Panc1 (cell line): ENCODE results near the gene UTS2R. TPM values are rescaled to one million over a fixed set of nuclear protein-coding genes. Genes with fewer than 3 reads are reported as not detected.

ENCODE experiments used
- ATAC-seq: fragments of 200-7000 bp; cut with Tn5 transposase; 2 replicates; pipeline ENCODE4 v1.9.1; 2020; ENCODE audit warnings: mild to moderate bottlenecking, moderate library complexity
- BruUV-seq: library from RNA; stranded (reverse); fragments of 400-500 nt; replicated peaks from 2 replicates; lab custom pipeline; 2021; lab: Mats Ljungman, UMichigan
- CTCF ChIA-PET: fragments of 300-600 bp; sonication (Branson Sonifier 250); formaldehyde crosslinking; loops from one replicate; lab custom pipeline; 2022; ENCODE audit warnings: antibody characterized with exemption; lab: Charles Lee
- POLR2A ChIA-PET: fragments of 300-600 bp; sonication (Branson Sonifier 250); formaldehyde crosslinking; loops from one replicate; lab custom pipeline; 2022; ENCODE audit warnings: antibody characterized with exemption; lab: Charles Lee
- DNase-seq: peaks from one replicate; pipeline ENCODE4 v3.0.0-alpha.2; 2010; ENCODE audit warnings: low read depth, low spot score
- H3K27ac ChIP-seq: 2 replicates; pipeline ENCODE4 v1.5.1; 2011; ENCODE audit warnings: mild to moderate bottlenecking, low read length, inconsistent platforms
- H3K27me3 ChIP-seq: fragments of 200-500 bp; sonication (Bioruptor generic); 2 replicates; pipeline ENCODE4 v1.6.0; 2014; ENCODE audit warnings: low read length, inconsistent platforms; ENCODE audit not compliant: control insufficient read depth, insufficient read depth
- H3K36me3 ChIP-seq: fragments of 200-500 bp; sonication (Bioruptor generic); 2 replicates; pipeline ENCODE4 v1.5.1; 2014; ENCODE audit warnings: inconsistent platforms, mild to moderate bottlenecking, low read length, moderate library complexity; ENCODE audit not compliant: control insufficient read depth, insufficient read depth
- H3K4me1 ChIP-seq: 2 replicates; pipeline ENCODE4 v1.5.1; 2011; ENCODE audit warnings: inconsistent platforms, mild to moderate bottlenecking, low read length, moderate library complexity; ENCODE audit not compliant: control insufficient read depth, insufficient read depth
- H3K4me3 ChIP-seq, 2 experiments: 2 replicates each; pipeline ENCODE4 v1.5.1; 2011 to 2012; ENCODE audit warnings: low read depth in 2 of 2, low read length in 2 of 2, mild to moderate bottlenecking in 2 of 2, inconsistent platforms in 1 of 2, moderate library complexity in 1 of 2
- H3K9me3 ChIP-seq: fragments of 200-500 bp; sonication (Bioruptor generic); 2 replicates; pipeline ENCODE4 v1.5.1; 2014; ENCODE audit warnings: low read depth, mild to moderate bottlenecking, inconsistent platforms, low read length, moderate library complexity; ENCODE audit not compliant: control insufficient read depth, insufficient read depth
- POLR2AphosphoS5 ChIP-seq: IDR thresholded peaks from 2 replicates; pipeline ENCODE4 v1.6.1; 2012; ENCODE audit warnings: mild to moderate bottlenecking, low read depth, low read length, moderate library complexity
- SIN3A ChIP-seq: IDR thresholded peaks from 2 replicates; pipeline ENCODE4 v1.6.1; 2012; ENCODE audit warnings: low read depth, mild to moderate bottlenecking, low read length, moderate library complexity, borderline replicate concordance; ENCODE audit not compliant: insufficient read depth
- TCF7L2 ChIP-seq: IDR thresholded peaks from 2 replicates; pipeline ENCODE4 v1.6.1; 2011; ENCODE audit warnings: mild to moderate bottlenecking, low read depth, low read length, inconsistent platforms
- in situ Hi-C: cut with HindIII; loops from 2 replicates; pipeline ENCODE4 v1.10.0; 2016; ENCODE audit warnings: low sequenced_read_pairs, low pct_unique_long_range_greater_than_20kb
- intact Hi-C: fragments of 100-400 bp; cut with micrococcal nuclease; formaldehyde crosslinking; loops from one replicate; pipeline ENCODE4 v1.10.0; 2022; ENCODE audit not compliant: unreplicated experiment
- total RNA-seq: library from RNA; stranded (reverse); gene quantifications from one replicate; pipeline ENCODE4 v1.2.1, GENCODE V29; 2021; ENCODE audit not compliant: unreplicated experiment
- TF ChIP-seq, protein P1 (sequence below): fragments of 450-650 bp; IDR thresholded peaks from 2 replicates; pipeline ENCODE4 v1.5.1; 2017; ENCODE audit warnings: mild to moderate bottlenecking
- TF ChIP-seq, protein P2 (sequence below), 2 experiments: IDR thresholded peaks; 2 replicates each; pipeline ENCODE4 v1.6.1; 2011 to 2012; ENCODE audit warnings: low read depth in 2 of 2, control low read depth in 1 of 2, low read length in 1 of 2, mild to moderate bottlenecking in 1 of 2, moderate library complexity in 1 of 2; ENCODE audit not compliant: insufficient read depth in 1 of 2

Gene UTS2R
- total RNA-seq, 1 experiment from 2014 or later, result 0.39 TPM

DNA sequence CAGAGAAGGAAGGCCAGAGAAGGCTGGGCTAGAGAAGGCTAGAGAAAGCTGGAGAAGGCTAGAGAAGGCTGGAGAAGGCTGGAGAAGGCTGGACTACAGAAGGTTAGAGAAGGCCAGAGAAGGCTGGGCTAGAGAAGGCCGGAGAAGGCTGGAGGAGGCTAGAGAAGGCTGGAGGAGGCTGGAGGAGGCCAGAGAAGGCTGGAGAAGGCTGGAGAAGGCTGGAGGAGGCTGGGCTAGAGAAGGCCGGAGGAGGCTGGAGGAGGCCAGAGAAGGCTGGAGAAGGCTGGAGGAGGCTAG, 53.2 kb downstream of the UTS2R start:
- ChIA-PET CTCF (no interaction called here), POLR2A (no interaction called here)
- in situ Hi-C loops, result no loop called here
- ATAC-seq, result no peak
- no peaks in the 10 kb centered on the region for H3K9me3 ChIP-seq
- no TSS peak for BruUV-seq
- no peak overlapping the region for H3K27ac ChIP-seq
- H3K4me1 ChIP-seq, result peaks cover under 1% of the 10 kb centered on the region; the same call in 1 of the 2 replicates
- H3K4me3 ChIP-seq, result no peak overlapping the region
- H3K36me3 ChIP-seq, result no peaks in the 10 kb centered on the region; the same call in 1 of the 2 replicates
- no peak for DNase-seq
- TF ChIP-seq, protein P1, sequence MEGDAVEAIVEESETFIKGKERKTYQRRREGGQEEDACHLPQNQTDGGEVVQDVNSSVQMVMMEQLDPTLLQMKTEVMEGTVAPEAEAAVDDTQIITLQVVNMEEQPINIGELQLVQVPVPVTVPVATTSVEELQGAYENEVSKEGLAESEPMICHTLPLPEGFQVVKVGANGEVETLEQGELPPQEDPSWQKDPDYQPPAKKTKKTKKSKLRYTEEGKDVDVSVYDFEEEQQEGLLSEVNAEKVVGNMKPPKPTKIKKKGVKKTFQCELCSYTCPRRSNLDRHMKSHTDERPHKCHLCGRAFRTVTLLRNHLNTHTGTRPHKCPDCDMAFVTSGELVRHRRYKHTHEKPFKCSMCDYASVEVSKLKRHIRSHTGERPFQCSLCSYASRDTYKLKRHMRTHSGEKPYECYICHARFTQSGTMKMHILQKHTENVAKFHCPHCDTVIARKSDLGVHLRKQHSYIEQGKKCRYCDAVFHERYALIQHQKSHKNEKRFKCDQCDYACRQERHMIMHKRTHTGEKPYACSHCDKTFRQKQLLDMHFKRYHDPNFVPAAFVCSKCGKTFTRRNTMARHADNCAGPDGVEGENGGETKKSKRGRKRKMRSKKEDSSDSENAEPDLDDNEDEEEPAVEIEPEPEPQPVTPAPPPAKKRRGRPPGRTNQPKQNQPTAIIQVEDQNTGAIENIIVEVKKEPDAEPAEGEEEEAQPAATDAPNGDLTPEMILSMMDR, result no peak
- TF ChIP-seq TCF7L2 (no peak), POLR2AphosphoS5 (no peak), SIN3A (no peak)
- TF ChIP-seq, protein P2, sequence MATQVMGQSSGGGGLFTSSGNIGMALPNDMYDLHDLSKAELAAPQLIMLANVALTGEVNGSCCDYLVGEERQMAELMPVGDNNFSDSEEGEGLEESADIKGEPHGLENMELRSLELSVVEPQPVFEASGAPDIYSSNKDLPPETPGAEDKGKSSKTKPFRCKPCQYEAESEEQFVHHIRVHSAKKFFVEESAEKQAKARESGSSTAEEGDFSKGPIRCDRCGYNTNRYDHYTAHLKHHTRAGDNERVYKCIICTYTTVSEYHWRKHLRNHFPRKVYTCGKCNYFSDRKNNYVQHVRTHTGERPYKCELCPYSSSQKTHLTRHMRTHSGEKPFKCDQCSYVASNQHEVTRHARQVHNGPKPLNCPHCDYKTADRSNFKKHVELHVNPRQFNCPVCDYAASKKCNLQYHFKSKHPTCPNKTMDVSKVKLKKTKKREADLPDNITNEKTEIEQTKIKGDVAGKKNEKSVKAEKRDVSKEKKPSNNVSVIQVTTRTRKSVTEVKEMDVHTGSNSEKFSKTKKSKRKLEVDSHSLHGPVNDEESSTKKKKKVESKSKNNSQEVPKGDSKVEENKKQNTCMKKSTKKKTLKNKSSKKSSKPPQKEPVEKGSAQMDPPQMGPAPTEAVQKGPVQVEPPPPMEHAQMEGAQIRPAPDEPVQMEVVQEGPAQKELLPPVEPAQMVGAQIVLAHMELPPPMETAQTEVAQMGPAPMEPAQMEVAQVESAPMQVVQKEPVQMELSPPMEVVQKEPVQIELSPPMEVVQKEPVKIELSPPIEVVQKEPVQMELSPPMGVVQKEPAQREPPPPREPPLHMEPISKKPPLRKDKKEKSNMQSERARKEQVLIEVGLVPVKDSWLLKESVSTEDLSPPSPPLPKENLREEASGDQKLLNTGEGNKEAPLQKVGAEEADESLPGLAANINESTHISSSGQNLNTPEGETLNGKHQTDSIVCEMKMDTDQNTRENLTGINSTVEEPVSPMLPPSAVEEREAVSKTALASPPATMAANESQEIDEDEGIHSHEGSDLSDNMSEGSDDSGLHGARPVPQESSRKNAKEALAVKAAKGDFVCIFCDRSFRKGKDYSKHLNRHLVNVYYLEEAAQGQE (IDR thresholded peaks at IDR 0.05; ENCODE audit: insufficient read depth in 1 of 2, low read depth in 2 of 2, low read length in 1 of 2), result no peak
- no peaks in the 10 kb centered on the region for H3K27me3 ChIP-seq
- intact Hi-C loops, result no loop called here

Other genes starting within 250 kb of the UTS2R start
- gene CCDC57, start 158.9 kb upstream of the UTS2R start, total RNA-seq, result 63.6 TPM
- 581 TPM for gene SLC16A3, start 142.7 kb upstream of the UTS2R start, total RNA-seq
- 234 TPM for gene CSNK1D, start 98.1 kb upstream of the UTS2R start, total RNA-seq
- gene CD7, start 54.2 kb upstream of the UTS2R start, total RNA-seq, result 0.77 TPM
- 5.4 TPM for gene SECTM1, start 38.0 kb upstream of the UTS2R start, total RNA-seq
- 0.21 TPM for gene TEX19, start 12.5 kb upstream of the UTS2R start, total RNA-seq
- 25.6 TPM for gene HEXD, start 46.6 kb downstream of the UTS2R start, total RNA-seq
- 53.9 TPM for gene OGFOD3, start 46.8 kb downstream of the UTS2R start, total RNA-seq
- gene CYBC1, start 79.0 kb downstream of the UTS2R start, total RNA-seq, result 174 TPM
- 60.9 TPM for gene NARF, start 87.0 kb downstream of the UTS2R start, total RNA-seq
- gene FOXK2, start 148.0 kb downstream of the UTS2R start, total RNA-seq, result 143 TPM